Gastrocnemius medialis (tissue), 4 donors: Measurements from ENCODE around the gene CHTF8.

ENCODE experiments used
- POLR2A ChIP-seq, 2 donors: fragments of 450-650 bp; IDR thresholded peaks; one replicate each; pipeline ENCODE4 v1.6.1; 2017; ENCODE audit warnings: antibody characterized with exemption in 2 of 2, mild to moderate bottlenecking in 2 of 2, moderate library complexity in 2 of 2
- TF ChIP-seq, protein P1 (sequence below), 5 experiments: fragments of 450-650 bp in 3 of 5; fragments of 200-600 bp in 2 of 5; sonication (generic) in 2 of 5; IDR thresholded peaks in 4 of 5; conservative IDR thresholded peaks in 1 of 5; 1 replicate in 4 of 5; 2 replicates in 1 of 5; pipeline ENCODE4 v1.5.1; 2016 to 2019; ENCODE audit warnings: antibody characterized with exemption in 5 of 5, mild to moderate bottlenecking in 3 of 5, moderate library complexity in 3 of 5

DNA sequence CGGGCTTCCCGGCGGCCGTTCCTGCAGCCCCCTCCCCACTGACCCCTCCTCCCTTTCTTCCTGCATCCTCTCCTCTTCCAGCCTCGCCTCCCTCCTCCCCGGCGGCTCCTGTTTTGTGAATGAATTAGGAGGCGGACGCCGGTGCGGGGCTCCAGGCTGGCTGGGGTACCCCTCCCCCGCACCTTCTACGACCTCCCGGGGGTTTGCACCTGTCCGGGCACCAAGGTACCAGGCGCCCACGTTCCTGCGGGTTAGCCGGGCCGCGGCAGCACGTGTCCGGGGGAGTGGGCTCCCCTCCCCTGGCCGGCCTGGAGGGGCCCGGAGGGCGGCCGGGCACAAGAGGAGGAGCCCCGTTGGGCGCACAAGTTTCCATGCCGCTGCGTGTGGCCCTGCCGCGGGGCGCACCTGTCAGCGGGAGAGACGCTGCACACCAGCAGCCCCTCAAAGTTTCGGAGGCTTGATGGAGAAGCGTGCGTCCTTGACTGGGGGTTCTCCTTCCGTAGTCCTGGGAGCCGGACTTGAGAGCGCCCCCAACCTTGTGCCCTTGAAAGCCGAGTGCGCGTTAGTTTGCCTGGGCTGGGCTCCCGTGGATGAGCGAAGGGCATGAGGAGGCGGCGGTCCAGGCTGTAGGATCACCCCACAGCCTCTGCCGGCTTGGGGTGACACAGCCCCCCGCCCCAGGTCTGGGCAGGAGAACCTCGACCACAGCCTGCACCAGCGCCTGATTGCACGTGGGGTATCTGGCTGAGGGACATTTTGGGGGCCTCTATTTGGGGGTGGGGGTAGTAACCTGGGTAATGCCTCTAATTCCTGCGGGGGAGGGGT lies 25.7 kb downstream of the CHTF8 start:
- no peak for TF ChIP-seq POLR2A (IDR thresholded peaks at IDR 0.05)
- TF ChIP-seq, protein P1, sequence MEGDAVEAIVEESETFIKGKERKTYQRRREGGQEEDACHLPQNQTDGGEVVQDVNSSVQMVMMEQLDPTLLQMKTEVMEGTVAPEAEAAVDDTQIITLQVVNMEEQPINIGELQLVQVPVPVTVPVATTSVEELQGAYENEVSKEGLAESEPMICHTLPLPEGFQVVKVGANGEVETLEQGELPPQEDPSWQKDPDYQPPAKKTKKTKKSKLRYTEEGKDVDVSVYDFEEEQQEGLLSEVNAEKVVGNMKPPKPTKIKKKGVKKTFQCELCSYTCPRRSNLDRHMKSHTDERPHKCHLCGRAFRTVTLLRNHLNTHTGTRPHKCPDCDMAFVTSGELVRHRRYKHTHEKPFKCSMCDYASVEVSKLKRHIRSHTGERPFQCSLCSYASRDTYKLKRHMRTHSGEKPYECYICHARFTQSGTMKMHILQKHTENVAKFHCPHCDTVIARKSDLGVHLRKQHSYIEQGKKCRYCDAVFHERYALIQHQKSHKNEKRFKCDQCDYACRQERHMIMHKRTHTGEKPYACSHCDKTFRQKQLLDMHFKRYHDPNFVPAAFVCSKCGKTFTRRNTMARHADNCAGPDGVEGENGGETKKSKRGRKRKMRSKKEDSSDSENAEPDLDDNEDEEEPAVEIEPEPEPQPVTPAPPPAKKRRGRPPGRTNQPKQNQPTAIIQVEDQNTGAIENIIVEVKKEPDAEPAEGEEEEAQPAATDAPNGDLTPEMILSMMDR (IDR thresholded peaks at IDR 0.05 in 4 of 5, conservative IDR thresholded peaks at IDR 0.05 in 1 of 5): no peak
